Effector CD4-positive, alpha-beta T cell (primary cell): Measurements from ENCODE around the gene KRTAP12-1.
"Not testable (repeated sequence)": the region's sequence is repeated elsewhere in the genome, so short reads cannot be mapped to it uniquely, and the experiment has no call there.

Experiments used
- DNase-seq: peaks from one replicate; pipeline ENCODE4 v3.0.0-alpha.2; 2020

Gene KRTAP12-1

DNA sequence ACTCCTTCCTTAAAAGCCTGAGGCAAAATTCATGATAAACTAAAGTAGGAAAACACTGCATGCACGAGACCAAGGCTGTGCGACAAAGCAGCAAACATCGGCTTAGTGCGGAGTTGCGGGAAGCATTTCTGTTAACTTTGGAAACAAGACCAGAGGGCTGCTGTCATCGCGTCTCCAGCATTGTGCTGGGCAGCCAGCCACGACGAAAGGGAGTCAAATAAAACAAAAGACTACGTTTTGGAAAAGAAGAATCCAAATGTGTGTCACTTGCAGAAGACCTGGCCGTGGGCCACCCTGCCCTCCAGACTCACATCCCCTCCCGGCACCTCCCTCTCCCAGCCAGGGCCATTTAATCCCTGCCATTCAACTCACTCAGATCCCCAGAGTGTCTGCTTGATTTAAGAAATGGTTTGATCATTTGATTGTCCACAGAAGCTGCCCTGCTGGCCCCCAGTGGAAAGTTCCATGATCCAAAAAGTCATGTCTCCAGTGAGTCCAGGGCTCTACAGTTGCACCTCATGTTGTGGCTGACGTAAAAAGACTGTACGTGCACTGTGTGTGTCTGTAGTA is 38.1 kb downstream of the KRTAP12-1 start:
- no peak for DNase-seq

DNA sequence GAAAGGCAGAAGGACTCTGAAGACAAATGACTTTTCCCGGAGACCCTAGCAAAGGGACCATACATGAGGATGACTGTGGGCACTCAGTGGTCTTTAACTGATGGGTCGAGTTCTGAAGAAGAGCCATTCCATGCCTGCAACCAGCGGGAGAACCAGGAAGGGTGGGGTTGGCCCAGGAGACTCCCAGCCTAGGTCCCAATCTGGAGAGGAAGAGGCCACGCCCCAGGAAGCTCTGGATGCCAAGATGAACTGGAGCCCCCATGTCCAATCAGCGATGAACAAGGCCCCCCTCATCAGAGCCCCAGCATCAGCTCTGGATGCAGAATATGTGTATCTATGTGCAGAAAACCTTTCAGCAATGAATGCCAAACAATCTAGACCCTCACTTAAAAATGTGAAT is 41.2 kb downstream of the KRTAP12-1 start:
- DNase-seq, result no peak

DNA sequence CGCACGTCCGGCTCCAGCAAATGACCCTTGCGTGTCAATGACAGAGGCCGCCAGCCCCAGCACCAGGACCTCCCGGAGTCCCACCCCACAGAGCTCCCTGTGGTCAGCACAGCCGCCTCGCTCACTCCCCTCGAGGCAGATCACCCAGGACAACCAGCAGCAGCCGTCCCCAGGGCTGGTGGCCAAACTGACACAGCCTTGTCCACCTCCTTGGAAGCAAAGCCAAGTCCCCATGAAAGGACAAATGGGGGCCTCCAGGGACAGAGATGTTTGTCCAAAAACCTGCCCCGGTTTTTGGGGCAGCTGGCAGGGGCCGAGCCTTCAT is 42.7 kb downstream of the KRTAP12-1 start:
- DNase-seq, result no peak

DNA sequence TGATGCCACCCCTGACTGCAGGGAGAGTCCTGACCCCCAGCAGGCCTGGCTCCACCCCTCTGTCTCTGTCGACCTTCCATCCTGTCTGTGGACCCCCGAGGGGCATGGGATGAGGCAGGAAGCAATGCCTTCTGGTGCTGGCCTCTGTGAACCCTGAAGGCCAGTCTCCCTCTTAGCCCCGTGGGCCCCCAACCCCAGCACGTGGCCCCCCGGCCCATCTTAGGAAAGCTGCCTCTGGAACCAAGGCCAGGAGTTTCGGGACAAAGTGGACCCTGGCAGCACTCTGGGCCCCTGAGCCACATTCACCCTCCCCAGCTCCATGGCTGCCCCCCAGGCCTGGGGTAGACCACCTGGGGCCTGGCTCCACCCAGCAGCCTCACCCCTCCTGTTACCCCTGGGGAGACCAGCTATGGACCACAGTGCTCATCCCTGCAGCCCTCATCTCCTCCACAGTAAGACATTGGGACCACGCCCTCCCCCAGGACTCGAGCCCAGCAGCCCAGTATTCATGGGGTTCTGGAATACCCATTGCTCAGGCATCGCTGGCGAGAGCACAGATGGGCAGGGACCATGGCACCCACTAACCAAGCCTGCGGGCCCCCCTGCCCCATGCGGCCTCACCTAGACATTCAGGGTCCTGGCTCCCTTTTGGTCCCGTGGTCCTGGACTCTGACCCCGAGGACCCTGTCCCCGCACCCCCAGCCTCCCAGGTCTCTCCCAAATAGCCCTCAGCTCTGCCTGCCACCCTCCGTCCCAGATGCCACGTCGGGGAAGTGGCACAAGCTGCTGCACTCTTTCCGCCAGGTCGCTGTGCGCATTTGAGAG is 43.2 kb downstream of the KRTAP12-1 start:
- DNase-seq, result not testable (repeated sequence)

DNA sequence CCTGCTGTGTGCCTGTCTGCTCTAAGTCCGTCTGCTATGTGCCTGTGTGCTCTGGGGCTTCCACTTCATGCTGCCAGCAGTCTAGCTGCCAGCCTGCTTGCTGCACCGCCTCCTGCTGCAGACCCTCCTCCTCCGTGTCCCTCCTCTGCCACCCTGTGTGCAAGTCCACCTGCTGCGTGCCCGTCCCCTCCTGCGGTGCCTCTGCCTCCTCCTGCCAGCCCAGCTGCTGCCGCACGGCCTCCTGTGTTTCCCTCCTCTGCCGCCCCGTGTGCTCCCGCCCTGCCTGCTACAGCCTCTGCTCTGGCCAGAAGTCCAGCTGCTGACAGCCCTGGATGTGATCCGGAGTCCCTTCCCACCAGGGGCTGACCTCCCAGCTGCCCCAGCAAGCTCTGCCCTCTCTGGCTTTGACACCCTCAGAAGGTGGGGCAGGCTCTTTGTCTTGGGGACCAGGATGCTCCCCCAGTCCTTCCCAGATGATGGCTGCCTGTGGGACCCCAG is 44.1 kb downstream of the KRTAP12-1 start:
- DNase-seq, result not testable (repeated sequence)

DNA sequence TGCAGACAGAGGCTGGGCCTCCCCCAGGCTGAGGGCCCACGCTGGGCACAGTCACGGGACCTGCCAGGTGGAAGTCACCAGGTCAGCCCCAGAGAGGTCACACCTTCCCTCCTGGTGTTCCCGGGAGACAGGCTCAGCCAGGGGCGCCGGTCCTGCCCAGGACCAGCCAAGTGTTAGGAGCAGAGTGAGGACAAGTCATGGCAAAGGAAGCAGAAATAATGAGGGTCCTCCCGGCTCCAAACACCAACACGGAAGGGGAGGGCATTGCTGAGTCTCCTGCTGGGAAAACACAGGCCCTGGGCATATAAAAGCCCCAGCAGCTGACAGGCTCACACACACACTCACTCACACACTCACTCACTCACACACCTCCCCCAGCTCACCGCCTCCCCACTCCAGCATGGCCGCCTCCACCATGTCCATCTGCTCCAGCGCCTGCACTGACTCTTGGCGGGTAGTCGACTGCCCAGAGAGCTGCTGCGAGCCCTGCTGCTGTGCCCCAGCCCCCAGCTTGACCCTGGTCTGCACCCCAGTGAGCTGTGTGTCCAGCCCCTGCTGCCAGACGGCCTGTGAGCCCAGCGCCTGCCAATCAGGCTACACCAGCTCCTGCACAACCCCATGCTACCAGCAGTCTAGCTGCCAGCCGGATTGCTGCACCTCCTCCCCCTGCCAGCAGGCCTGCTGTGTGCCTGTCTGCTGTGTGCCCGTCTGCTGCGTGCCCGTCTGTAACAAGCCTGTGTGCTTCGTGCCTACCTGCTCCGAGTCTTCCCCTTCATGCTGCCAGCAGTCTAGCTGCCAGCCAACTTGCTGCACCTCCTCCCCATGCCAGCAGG is 44.7 kb downstream of the KRTAP12-1 start, which contains the start of gene KRTAP10-10:
KRTAP10-10 (plus strand) TSS at position 339 of the 833 bp plus-strand sequence; CDS start at position 401, 62 bp downstream.
- DNase-seq, result no peak

DNA sequence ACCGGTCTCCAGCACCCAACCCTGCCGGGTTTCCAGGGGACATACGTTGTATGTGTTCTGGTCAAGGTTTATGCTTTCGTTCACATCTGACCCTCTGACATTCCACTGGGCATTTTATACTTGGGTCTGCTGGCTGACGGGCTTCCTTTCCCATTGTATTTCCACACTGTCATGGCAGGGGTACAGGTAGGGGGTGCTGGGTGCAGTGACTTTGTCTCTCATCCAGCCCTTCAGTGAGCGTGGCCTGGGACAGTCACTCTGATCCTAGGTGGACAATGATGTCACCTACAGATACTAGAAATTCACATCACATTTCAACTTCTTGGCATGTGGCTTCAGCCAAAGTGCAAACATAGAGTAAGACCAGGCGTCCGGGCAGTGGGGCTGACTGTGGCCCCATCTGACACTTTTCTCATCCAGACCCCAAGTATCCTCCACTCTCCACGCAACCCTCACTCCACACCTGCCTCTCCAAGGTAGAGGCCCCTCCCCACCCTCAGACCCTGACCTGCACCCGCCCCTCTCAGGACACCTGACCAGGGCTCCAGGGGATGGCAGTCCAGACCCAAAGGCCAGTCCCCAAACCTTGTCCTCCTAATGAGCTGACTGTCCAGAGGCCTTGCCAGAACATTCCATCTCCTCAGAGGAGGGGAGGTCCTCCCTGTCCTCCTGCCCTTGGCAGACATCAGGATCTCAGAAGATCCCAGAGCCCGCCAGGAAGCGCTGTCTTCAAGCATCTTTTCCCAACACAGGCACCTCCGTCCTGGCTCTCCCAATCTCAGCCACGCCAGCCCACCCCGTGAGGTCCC is 45.5 kb downstream of the KRTAP12-1 start:
- no peak for DNase-seq

DNA sequence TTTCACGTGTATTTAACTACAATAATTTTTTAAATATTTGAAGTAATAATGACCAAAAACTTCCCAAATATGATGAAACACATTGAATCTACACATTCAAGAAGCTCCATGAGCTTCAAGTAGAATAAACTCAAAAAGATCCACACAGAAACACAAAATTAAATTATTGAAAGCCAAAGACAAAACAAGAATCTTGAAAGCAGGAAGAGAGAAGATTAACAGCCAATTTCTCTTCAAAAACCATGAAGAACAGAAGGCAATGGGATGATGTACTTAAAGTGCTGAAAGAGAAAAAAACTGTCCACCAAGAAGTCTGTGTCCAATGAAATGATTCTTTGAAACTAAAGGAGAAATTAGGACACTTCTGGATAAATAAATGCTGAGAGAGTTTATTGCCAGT is 49.9 kb downstream of the KRTAP12-1 start:
- no peak for DNase-seq
